ENCODE results near the gene DSC2. TPM values are rescaled to one million over a fixed set of nuclear protein-coding genes. Genes with fewer than 3 reads are reported as not detected.

The DSC2 gene
- total and polyA plus RNA-seq, 2 donors: 11.1 to 16.3 TPM

GRCh38 chr18:31100436-31101182 lies 1.6 kb downstream of the DSC2 start:
- Histone ChIP-seq H3K4me3 (ENCODE audit: low read length in 2 of 2) (peak overlapping the region; percentile 26 to 37), H3K27ac (ENCODE audit: low read depth in 1 of 2, low read length in 1 of 2) (peak overlapping the region; percentile 57 to 80), H3K36me3 (ENCODE audit: control insufficient read depth in 2 of 2, insufficient read depth in 2 of 2, low read length in 1 of 2) (no peaks in the 10 kb centered on the region), H3K4me1 (ENCODE audit: control insufficient read depth in 2 of 2, insufficient read depth in 2 of 2, low read length in 2 of 2) (no peaks in the 10 kb centered on the region), H3K27me3 (ENCODE audit: control insufficient read depth in 2 of 2, insufficient read depth in 1 of 2, low read length in 1 of 2) (peaks cover 22 to 44% of the 10 kb centered on the region in 2 donors), H3K9me3 (ENCODE audit: control insufficient read depth in 2 of 2, insufficient read depth in 1 of 2, low read length in 1 of 2) (no peaks in the 10 kb centered on the region)
- no peak for DNase-seq (ENCODE audit: low read depth in 6 of 9, low spot score in 9 of 9)
- 17% methylated on average over 23 of the region's 23 CpGs for WGBS

DNA sequence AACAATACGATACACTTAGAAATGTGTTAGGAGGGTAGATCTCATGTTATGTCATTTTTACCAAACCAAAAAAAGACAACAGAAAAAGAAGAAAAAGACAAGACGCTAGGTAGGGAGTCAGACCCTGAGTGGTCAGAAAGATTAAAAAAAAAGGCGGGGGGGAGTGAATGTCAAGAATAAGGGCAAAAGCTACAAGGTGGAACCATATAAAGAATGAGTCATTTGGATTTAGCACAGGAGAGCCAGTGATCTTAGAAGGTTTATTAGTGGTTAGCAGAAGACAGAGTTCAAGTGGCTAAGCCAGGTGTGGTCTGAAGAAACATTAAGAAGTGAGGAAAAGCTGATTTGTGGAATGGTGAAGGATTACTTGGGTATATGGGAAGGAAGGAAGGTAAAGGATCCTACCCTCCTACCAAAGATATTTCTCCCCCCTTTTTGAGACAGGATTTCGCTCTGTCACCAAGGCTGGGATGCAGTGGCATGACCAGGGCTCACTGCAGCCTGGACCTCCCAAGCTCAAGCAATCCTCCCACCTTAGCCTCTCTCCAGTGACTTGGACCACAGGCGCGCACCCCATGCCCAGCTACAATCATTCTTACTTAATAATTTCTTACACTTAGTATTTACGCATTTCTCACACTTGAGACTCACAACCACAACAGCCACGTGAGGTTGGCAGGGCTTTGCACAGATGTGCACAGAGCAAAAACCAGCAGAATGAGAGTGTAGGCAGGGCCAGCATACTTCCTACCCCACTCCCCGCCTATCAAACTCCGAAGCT lies 2.6 kb downstream of the DSC2 start:
- WGBS: 94% methylated on average over 10 of the region's 10 CpGs
- Histone ChIP-seq H3K9me3 (ENCODE audit: control insufficient read depth in 2 of 2, insufficient read depth in 1 of 2, low read length in 1 of 2) (no peaks in the 10 kb centered on the region), H3K27ac (ENCODE audit: low read depth in 1 of 2, low read length in 1 of 2) (no peak overlapping the region), H3K4me1 (ENCODE audit: control insufficient read depth in 2 of 2, insufficient read depth in 2 of 2, low read length in 2 of 2) (no peaks in the 10 kb centered on the region), H3K36me3 (ENCODE audit: control insufficient read depth in 2 of 2, insufficient read depth in 2 of 2, low read length in 1 of 2) (no peaks in the 10 kb centered on the region), H3K4me3 (ENCODE audit: low read length in 2 of 2) (no peak overlapping the region), H3K27me3 (ENCODE audit: control insufficient read depth in 2 of 2, insufficient read depth in 1 of 2, low read length in 1 of 2) (peaks cover 22 to 42% of the 10 kb centered on the region in 2 donors)
- DNase-seq (ENCODE audit: low read depth in 6 of 9, low spot score in 9 of 9): no peak

GRCh38 chr18:31098878-31099277 lies 3.3 kb downstream of the DSC2 start:
- no peak overlapping the region for H3K27ac ChIP-seq (ENCODE audit: low read depth in 1 of 2, low read length in 1 of 2)
- H3K36me3 ChIP-seq (ENCODE audit: control insufficient read depth in 2 of 2, insufficient read depth in 2 of 2, low read length in 1 of 2): no peaks in the 10 kb centered on the region
- DNase-seq (ENCODE audit: low read depth in 6 of 9, low spot score in 9 of 9): no peak
- peaks cover 22 to 39% of the 10 kb centered on the region in 2 donors for H3K27me3 ChIP-seq (ENCODE audit: control insufficient read depth in 2 of 2, insufficient read depth in 1 of 2, low read length in 1 of 2)
- H3K4me3 ChIP-seq (ENCODE audit: low read length in 2 of 2): no peak overlapping the region
- H3K9me3 ChIP-seq (ENCODE audit: control insufficient read depth in 2 of 2, insufficient read depth in 1 of 2, low read length in 1 of 2): no peaks in the 10 kb centered on the region
- H3K4me1 ChIP-seq (ENCODE audit: control insufficient read depth in 2 of 2, insufficient read depth in 2 of 2, low read length in 2 of 2): no peaks in the 10 kb centered on the region

- no peak overlapping the region for H3K27ac ChIP-seq (ENCODE audit: low read depth in 1 of 2, low read length in 1 of 2)
- no peaks in the 10 kb centered on the region for H3K9me3 ChIP-seq (ENCODE audit: control insufficient read depth in 2 of 2, insufficient read depth in 1 of 2, low read length in 1 of 2)
- no peaks in the 10 kb centered on the region for H3K36me3 ChIP-seq (ENCODE audit: control insufficient read depth in 2 of 2, insufficient read depth in 2 of 2, low read length in 1 of 2)
- peaks cover 20 to 31% of the 10 kb centered on the region in 2 donors for H3K27me3 ChIP-seq (ENCODE audit: control insufficient read depth in 2 of 2, insufficient read depth in 1 of 2, low read length in 1 of 2)
- no peak for DNase-seq (ENCODE audit: low read depth in 6 of 9, low spot score in 9 of 9)
- 53% methylated on average over 3 of the region's 3 CpGs for WGBS
- no peaks in the 10 kb centered on the region for H3K4me1 ChIP-seq (ENCODE audit: control insufficient read depth in 2 of 2, insufficient read depth in 2 of 2, low read length in 2 of 2)
- no peak overlapping the region for H3K4me3 ChIP-seq (ENCODE audit: low read length in 2 of 2)
Observed at GRCh38 chr18:31097666-31098065, 4.6 kb downstream of the DSC2 start.

- DNase-seq (ENCODE audit: low read depth in 6 of 9, low spot score in 9 of 9): no peak
- Histone ChIP-seq H3K4me1 (ENCODE audit: control insufficient read depth in 2 of 2, insufficient read depth in 2 of 2, low read length in 2 of 2) (no peaks in the 10 kb centered on the region), H3K27ac (ENCODE audit: low read depth in 1 of 2, low read length in 1 of 2) (no peak overlapping the region), H3K36me3 (ENCODE audit: control insufficient read depth in 2 of 2, insufficient read depth in 2 of 2, low read length in 1 of 2) (no peaks in the 10 kb centered on the region), H3K27me3 (ENCODE audit: control insufficient read depth in 2 of 2, insufficient read depth in 1 of 2, low read length in 1 of 2) (no peaks in the 10 kb centered on the region), H3K4me3 (ENCODE audit: low read length in 2 of 2) (no peak overlapping the region), H3K9me3 (ENCODE audit: control insufficient read depth in 2 of 2, insufficient read depth in 1 of 2, low read length in 1 of 2) (no peaks in the 10 kb centered on the region)
- 95% methylated on average over 2 of the region's 2 CpGs for WGBS
Observed at GRCh38 chr18:31093880-31094279, 8.3 kb downstream of the DSC2 start.

- DNase-seq (ENCODE audit: low read depth in 6 of 9, low spot score in 9 of 9): no peak
- H3K4me3 ChIP-seq (ENCODE audit: low read length in 2 of 2): no peak overlapping the region
- H3K27me3 ChIP-seq (ENCODE audit: control insufficient read depth in 2 of 2, insufficient read depth in 1 of 2, low read length in 1 of 2): no peaks in the 10 kb centered on the region
- H3K36me3 ChIP-seq (ENCODE audit: control insufficient read depth in 2 of 2, insufficient read depth in 2 of 2, low read length in 1 of 2): no peaks in the 10 kb centered on the region
- H3K27ac ChIP-seq (ENCODE audit: low read depth in 1 of 2, low read length in 1 of 2): no peak overlapping the region
- H3K9me3 ChIP-seq (ENCODE audit: control insufficient read depth in 2 of 2, insufficient read depth in 1 of 2, low read length in 1 of 2): no peaks in the 10 kb centered on the region
- WGBS: 89% methylated on average over 3 of the region's 3 CpGs
- no peaks in the 10 kb centered on the region for H3K4me1 ChIP-seq (ENCODE audit: control insufficient read depth in 2 of 2, insufficient read depth in 2 of 2, low read length in 2 of 2)
Observed at GRCh38 chr18:31093294-31093693, 8.9 kb downstream of the DSC2 start.

- Histone ChIP-seq H3K36me3 (ENCODE audit: control insufficient read depth in 2 of 2, insufficient read depth in 2 of 2, low read length in 1 of 2) (no peaks in the 10 kb centered on the region), H3K9me3 (ENCODE audit: control insufficient read depth in 2 of 2, insufficient read depth in 1 of 2, low read length in 1 of 2) (no peaks in the 10 kb centered on the region), H3K4me1 (ENCODE audit: control insufficient read depth in 2 of 2, insufficient read depth in 2 of 2, low read length in 2 of 2) (no peaks in the 10 kb centered on the region), H3K27ac (ENCODE audit: low read depth in 1 of 2, low read length in 1 of 2) (no peak overlapping the region), H3K4me3 (ENCODE audit: low read length in 2 of 2) (no peak overlapping the region), H3K27me3 (ENCODE audit: control insufficient read depth in 2 of 2, insufficient read depth in 1 of 2, low read length in 1 of 2) (no peaks in the 10 kb centered on the region)
- no peak for DNase-seq (ENCODE audit: low read depth in 6 of 9, low spot score in 9 of 9)
- 95% methylated on average over 1 of the region's 1 CpG for WGBS
Observed at GRCh38 chr18:31091350-31091749, 10.9 kb downstream of the DSC2 start.

DNA sequence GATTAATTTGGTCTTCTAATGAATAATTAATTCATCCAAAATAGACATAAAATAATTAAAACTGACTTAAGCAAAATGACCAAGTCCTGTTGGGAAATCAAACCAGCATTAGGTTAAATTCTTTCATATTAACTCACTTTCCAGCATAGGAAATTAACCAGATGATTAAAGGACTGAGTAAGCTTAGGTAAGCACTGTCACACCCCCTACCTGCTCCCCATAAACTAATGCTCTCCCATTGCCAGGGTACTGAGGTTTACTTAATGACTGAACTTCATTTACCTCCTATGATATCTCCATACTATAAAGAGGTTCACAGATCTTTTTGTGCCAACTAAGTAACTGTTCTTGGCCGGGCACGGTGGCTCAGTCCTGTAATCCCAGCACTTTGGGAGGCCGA lies 13.7 kb downstream of the DSC2 start:
- Histone ChIP-seq H3K36me3 (ENCODE audit: control insufficient read depth in 2 of 2, insufficient read depth in 2 of 2, low read length in 1 of 2) (no peaks in the 10 kb centered on the region), H3K9me3 (ENCODE audit: control insufficient read depth in 2 of 2, insufficient read depth in 1 of 2, low read length in 1 of 2) (no peaks in the 10 kb centered on the region), H3K4me3 (ENCODE audit: low read length in 2 of 2) (no peak overlapping the region), H3K27ac (ENCODE audit: low read depth in 1 of 2, low read length in 1 of 2) (no peak overlapping the region), H3K27me3 (ENCODE audit: control insufficient read depth in 2 of 2, insufficient read depth in 1 of 2, low read length in 1 of 2) (no peaks in the 10 kb centered on the region), H3K4me1 (ENCODE audit: control insufficient read depth in 2 of 2, insufficient read depth in 2 of 2, low read length in 2 of 2) (no peaks in the 10 kb centered on the region)
- no peak for DNase-seq (ENCODE audit: low read depth in 6 of 9, low spot score in 9 of 9)
- 96% methylated on average over 3 of the region's 3 CpGs for WGBS

DNA sequence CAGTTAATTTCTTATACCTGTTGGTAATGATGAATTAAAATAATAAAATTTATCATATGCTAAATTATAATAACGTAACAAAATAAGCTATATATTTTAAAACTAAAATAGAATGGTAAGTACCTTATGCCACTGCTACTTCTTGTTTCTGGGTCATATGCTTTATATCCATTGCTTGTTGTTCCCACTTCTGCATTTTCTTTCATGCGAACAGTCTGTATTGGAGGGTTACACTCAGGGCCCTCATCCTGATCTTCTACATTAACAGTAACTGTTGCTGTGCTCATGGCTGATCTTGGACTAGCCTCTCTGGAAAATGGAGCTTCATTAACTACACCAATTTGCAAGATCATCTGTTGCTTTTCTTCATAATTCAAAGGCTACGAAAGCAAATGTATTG lies 22.2 kb downstream of the DSC2 start:
- no peak for DNase-seq (ENCODE audit: low read depth in 6 of 9, low spot score in 9 of 9)
- H3K9me3 ChIP-seq (ENCODE audit: control insufficient read depth in 2 of 2, insufficient read depth in 1 of 2, low read length in 1 of 2): no peaks in the 10 kb centered on the region
- H3K4me3 ChIP-seq (ENCODE audit: low read length in 2 of 2): no peak overlapping the region
- no peaks in the 10 kb centered on the region for H3K36me3 ChIP-seq (ENCODE audit: control insufficient read depth in 2 of 2, insufficient read depth in 2 of 2, low read length in 1 of 2)
- H3K27ac ChIP-seq (ENCODE audit: low read depth in 1 of 2, low read length in 1 of 2): no peak overlapping the region
- WGBS: 92% methylated on average over 3 of the region's 3 CpGs
- H3K27me3 ChIP-seq (ENCODE audit: control insufficient read depth in 2 of 2, insufficient read depth in 1 of 2, low read length in 1 of 2): no peaks in the 10 kb centered on the region
- no peaks in the 10 kb centered on the region for H3K4me1 ChIP-seq (ENCODE audit: control insufficient read depth in 2 of 2, insufficient read depth in 2 of 2, low read length in 2 of 2)
